T-helper 2 cell treated with Interferon-gamma antibody and Interleukin-4, amounts not matched to agents 5 μg/mL and 100 μg/mL, for 36 hours (primary cell): ENCODE data around the gene RAB31.
"Not testable (repeated sequence)": the region's sequence is repeated elsewhere in the genome, so short reads cannot be mapped to it uniquely, and the experiment has no call there.

ENCODE experiments used
- DNase-seq: peaks from one replicate; pipeline ENCODE4 v3.0.0; 2021; ENCODE audit warnings: low spot score
- H3K27ac Mint-ChIP-seq: one replicate; pipeline ENCODE4 v1.8.0; 2021; ENCODE audit warnings: mild to moderate bottlenecking, mixed read lengths
- H3K27me3 Mint-ChIP-seq: one replicate; pipeline ENCODE4 v1.8.0; 2021; ENCODE audit warnings: low read depth, mixed read lengths
- H3K36me3 Mint-ChIP-seq: one replicate; pipeline ENCODE4 v1.8.0; 2021; ENCODE audit warnings: low read depth, mixed read lengths
- H3K4me1 Mint-ChIP-seq: one replicate; pipeline ENCODE4 v1.8.0; 2021; ENCODE audit warnings: low read depth, mixed read lengths
- H3K4me3 Mint-ChIP-seq: one replicate; pipeline ENCODE4 v1.8.0; 2022; ENCODE audit warnings: mild to moderate bottlenecking, moderate library complexity, mixed read lengths
- H3K9me3 Mint-ChIP-seq: one replicate; pipeline ENCODE4 v1.8.0; 2021; ENCODE audit warnings: mixed read lengths

The RAB31 gene

GRCh38 chr18:9708057-9708433, at the start of gene RAB31:
Gene RAB31, plus strand, starts transcription at chr18:9708301. Its CDS starts 105 bp downstream, at chr18:9708406.
- Mint-ChIP-seq H3K27ac (peak within 1 kb of the TSS; percentile 14), H3K4me1 (peaks cover 31% of the 10 kb centered on the region), H3K27me3 (peaks cover 87% of the 10 kb centered on the region)

GRCh38 chr18:9659499-9660375, 48.4 kb upstream of the RAB31 start:
- Mint-ChIP-seq H3K36me3 (no peaks in the 10 kb centered on the region), H3K27me3 (no peaks in the 10 kb centered on the region), H3K4me1 (no peaks in the 10 kb centered on the region), H3K4me3 (no peak overlapping the region), H3K27ac (no peak overlapping the region), H3K9me3 (no peaks in the 10 kb centered on the region)
- DNase-seq, result no peak

More at GRCh38 chr18:9708057-9708433, at the start of gene RAB31:
- no peaks in the 10 kb centered on the region for H3K36me3 Mint-ChIP-seq
- peak within 1 kb of the TSS; percentile 81 for H3K4me3 Mint-ChIP-seq
- H3K9me3 Mint-ChIP-seq, result no peaks in the 10 kb centered on the region
- DNase-seq, result no peak

GRCh38 chr18:9661564-9661963, 46.5 kb upstream of the RAB31 start:
- no peaks in the 10 kb centered on the region for H3K9me3 Mint-ChIP-seq
- H3K27me3 Mint-ChIP-seq, result peaks cover 3% of the 10 kb centered on the region
- H3K4me3 Mint-ChIP-seq, result no peak overlapping the region
- DNase-seq, result no peak
- H3K36me3 Mint-ChIP-seq, result no peaks in the 10 kb centered on the region
- no peak overlapping the region for H3K27ac Mint-ChIP-seq
- no peaks in the 10 kb centered on the region for H3K4me1 Mint-ChIP-seq

GRCh38 chr18:9663377-9663776, 44.7 kb upstream of the RAB31 start:
- no peaks in the 10 kb centered on the region for H3K36me3 Mint-ChIP-seq
- H3K9me3 Mint-ChIP-seq, result no peaks in the 10 kb centered on the region
- no peak overlapping the region for H3K27ac Mint-ChIP-seq
- no peaks in the 10 kb centered on the region for H3K4me1 Mint-ChIP-seq
- no peak overlapping the region for H3K4me3 Mint-ChIP-seq
- peaks cover 6% of the 10 kb centered on the region for H3K27me3 Mint-ChIP-seq
- no peak for DNase-seq

GRCh38 chr18:9665314-9665713, 42.8 kb upstream of the RAB31 start:
- Mint-ChIP-seq H3K4me3 (no peak overlapping the region), H3K4me1 (no peaks in the 10 kb centered on the region)

GRCh38 chr18:9666548-9666947, 41.6 kb upstream of the RAB31 start:
- Mint-ChIP-seq H3K9me3 (no peaks in the 10 kb centered on the region), H3K27ac (no peak overlapping the region), H3K36me3 (no peaks in the 10 kb centered on the region), H3K4me1 (no peaks in the 10 kb centered on the region), H3K4me3 (no peak overlapping the region), H3K27me3 (peaks cover 9% of the 10 kb centered on the region)
- DNase-seq, result no peak

More at GRCh38 chr18:9665314-9665713, 42.8 kb upstream of the RAB31 start:
- DNase-seq, result no peak
- no peaks in the 10 kb centered on the region for H3K36me3 Mint-ChIP-seq
- peaks cover 9% of the 10 kb centered on the region for H3K27me3 Mint-ChIP-seq
- H3K27ac Mint-ChIP-seq, result no peak overlapping the region
- no peaks in the 10 kb centered on the region for H3K9me3 Mint-ChIP-seq

- Mint-ChIP-seq H3K9me3 (no peaks in the 10 kb centered on the region), H3K36me3 (no peaks in the 10 kb centered on the region), H3K27me3 (peaks cover 14% of the 10 kb centered on the region), H3K27ac (no peak overlapping the region), H3K4me3 (no peak overlapping the region), H3K4me1 (peaks cover 5% of the 10 kb centered on the region)
- DNase-seq, result no peak
Measured at GRCh38 chr18:9669016-9669415, 39.1 kb upstream of the RAB31 start.

GRCh38 chr18:9671214-9671613, 36.9 kb upstream of the RAB31 start:
- Mint-ChIP-seq H3K27ac (no peak overlapping the region), H3K4me3 (no peak overlapping the region), H3K27me3 (peaks cover 20% of the 10 kb centered on the region), H3K36me3 (no peaks in the 10 kb centered on the region), H3K4me1 (peaks cover 5% of the 10 kb centered on the region), H3K9me3 (no peaks in the 10 kb centered on the region)
- DNase-seq, result no peak

GRCh38 chr18:9673296-9674251, 34.5 kb upstream of the RAB31 start:
- no peak overlapping the region for H3K4me3 Mint-ChIP-seq
- H3K27me3 Mint-ChIP-seq, result peaks cover 14% of the 10 kb centered on the region
- no peaks in the 10 kb centered on the region for H3K36me3 Mint-ChIP-seq
- H3K27ac Mint-ChIP-seq, result peak overlapping the region; percentile 12
- DNase-seq, result peak; percentile 7
- H3K4me1 Mint-ChIP-seq, result peaks cover 5% of the 10 kb centered on the region
- H3K9me3 Mint-ChIP-seq, result no peaks in the 10 kb centered on the region

- not testable (repeated sequence) for H3K4me3 Mint-ChIP-seq, DNase-seq, H3K36me3 Mint-ChIP-seq, H3K4me1 Mint-ChIP-seq, H3K9me3 Mint-ChIP-seq, H3K27ac Mint-ChIP-seq
- peaks cover 35% of the 10 kb centered on the region for H3K27me3 Mint-ChIP-seq
Measured at GRCh38 chr18:9678216-9678615, 29.9 kb upstream of the RAB31 start.

- H3K9me3 Mint-ChIP-seq, result no peaks in the 10 kb centered on the region
- no peak for DNase-seq
- no peaks in the 10 kb centered on the region for H3K36me3 Mint-ChIP-seq
- no peak overlapping the region for H3K4me3 Mint-ChIP-seq
- H3K27me3 Mint-ChIP-seq, result peaks cover 38% of the 10 kb centered on the region
- H3K4me1 Mint-ChIP-seq, result no peaks in the 10 kb centered on the region
- no peak overlapping the region for H3K27ac Mint-ChIP-seq
Measured at GRCh38 chr18:9679125-9679524, 29.0 kb upstream of the RAB31 start.

GRCh38 chr18:9681217-9681616, 26.9 kb upstream of the RAB31 start:
- no peaks in the 10 kb centered on the region for H3K36me3 Mint-ChIP-seq
- no peak for DNase-seq
- no peak overlapping the region for H3K27ac Mint-ChIP-seq
- peaks cover 5% of the 10 kb centered on the region for H3K4me1 Mint-ChIP-seq
- H3K4me3 Mint-ChIP-seq, result no peak overlapping the region
- peaks cover 31% of the 10 kb centered on the region for H3K27me3 Mint-ChIP-seq
- no peaks in the 10 kb centered on the region for H3K9me3 Mint-ChIP-seq

- Mint-ChIP-seq H3K9me3 (no peaks in the 10 kb centered on the region), H3K36me3 (no peaks in the 10 kb centered on the region), H3K4me1 (peaks cover 5% of the 10 kb centered on the region), H3K4me3 (no peak overlapping the region), H3K27ac (no peak overlapping the region), H3K27me3 (peaks cover 31% of the 10 kb centered on the region)
- DNase-seq, result no peak
Measured at GRCh38 chr18:9682572-9682971, 25.5 kb upstream of the RAB31 start.
